HEK293T (cell line): ENCODE results near the gene PGGHG.

ENCODE experiments used
- BHLHE40 ChIP-seq: fragments of 450-650 bp; IDR thresholded peaks from 2 replicates; pipeline ENCODE4 v1.6.1; 2016; ENCODE audit warnings: mild to moderate bottlenecking, moderate library complexity, borderline replicate concordance
- HDGF ChIP-seq: fragments of 450-650 bp; IDR thresholded peaks from 2 replicates; pipeline ENCODE4 v1.6.1; 2017; ENCODE audit warnings: antibody characterized with exemption, borderline replicate concordance
- L3MBTL2 ChIP-seq: fragments of 450-650 bp; conservative IDR thresholded peaks from 2 replicates; pipeline ENCODE4 v1.6.1; 2016; ENCODE audit warnings: mild to moderate bottlenecking
- LEF1 ChIP-seq: fragments of 450-650 bp; IDR thresholded peaks from 2 replicates; pipeline ENCODE4 v1.6.1; 2017; ENCODE audit warnings: mild to moderate bottlenecking, borderline replicate concordance
- SP1 ChIP-seq: fragments of 450-650 bp; IDR thresholded peaks from 2 replicates; pipeline ENCODE4 v1.6.1; 2017
- SUZ12 ChIP-seq: fragments of 450-650 bp; IDR thresholded peaks from 2 replicates; pipeline ENCODE4 v1.6.1; 2016; ENCODE audit warnings: mild to moderate bottlenecking
- TARDBP ChIP-seq: fragments of 450-650 bp; IDR thresholded peaks from 2 replicates; pipeline ENCODE4 v1.6.1; 2016
- ZNF384 ChIP-seq: fragments of 450-650 bp; IDR thresholded peaks from 2 replicates; pipeline ENCODE4 v1.6.1; 2016
- TF ChIP-seq, protein P1 (sequence below): fragments of 450-650 bp; IDR thresholded peaks from 2 replicates; pipeline ENCODE4 v1.6.1; 2016

- TF ChIP-seq ZNF384, result no peak
- TF ChIP-seq SP1, result no peak
- TF ChIP-seq BHLHE40, result no peak
- TF ChIP-seq, protein P1, sequence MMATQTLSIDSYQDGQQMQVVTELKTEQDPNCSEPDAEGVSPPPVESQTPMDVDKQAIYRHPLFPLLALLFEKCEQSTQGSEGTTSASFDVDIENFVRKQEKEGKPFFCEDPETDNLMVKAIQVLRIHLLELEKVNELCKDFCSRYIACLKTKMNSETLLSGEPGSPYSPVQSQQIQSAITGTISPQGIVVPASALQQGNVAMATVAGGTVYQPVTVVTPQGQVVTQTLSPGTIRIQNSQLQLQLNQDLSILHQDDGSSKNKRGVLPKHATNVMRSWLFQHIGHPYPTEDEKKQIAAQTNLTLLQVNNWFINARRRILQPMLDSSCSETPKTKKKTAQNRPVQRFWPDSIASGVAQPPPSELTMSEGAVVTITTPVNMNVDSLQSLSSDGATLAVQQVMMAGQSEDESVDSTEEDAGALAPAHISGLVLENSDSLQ, result no peak
- TF ChIP-seq SUZ12, result no peak
- no peak for TF ChIP-seq L3MBTL2
- no peak for TF ChIP-seq HDGF
- no peak for TF ChIP-seq LEF1
- no peak for TF ChIP-seq TARDBP
Measured at GRCh38 chr11:278001-278951, 10.7 kb upstream of the PGGHG start, which contains the start of gene NLRP6.
